Fibroblast of lung (primary cell): ENCODE measurements around the gene KREMEN1. TPM values are rescaled to one million over a fixed set of nuclear protein-coding genes. Genes with fewer than 3 reads are reported as not detected.

ENCODE experiments used
- DNase-seq, 2 donors: peaks; one replicate each; pipeline versions ENCODE4 v3.0.0 to v3.0.0-alpha.2; 2010; ENCODE audit warnings: low read depth in 2 of 2
- H2AFZ ChIP-seq: 2 replicates; pipeline ENCODE4 v1.5.1; 2012; ENCODE audit warnings: low read length, control low read depth, inconsistent platforms
- H3K27ac ChIP-seq: 2 replicates; pipeline ENCODE4 v1.5.1; 2011; ENCODE audit warnings: low read length, control low read depth; ENCODE audit not compliant: insufficient read depth
- H3K27me3 ChIP-seq: 2 replicates; pipeline ENCODE4 v1.5.1; 2011; ENCODE audit warnings: mild to moderate bottlenecking, low read length; ENCODE audit not compliant: control insufficient read depth, insufficient read depth
- H3K36me3 ChIP-seq: 2 replicates; pipeline ENCODE4 v1.5.1; 2011; ENCODE audit warnings: low read length; ENCODE audit not compliant: control insufficient read depth, insufficient read depth
- H3K4me1 ChIP-seq: 2 replicates; pipeline ENCODE4 v1.5.1; 2011; ENCODE audit warnings: low read length; ENCODE audit not compliant: control insufficient read depth, insufficient read depth; ENCODE audit errors: extremely low read depth
- H3K4me2 ChIP-seq: 2 replicates; pipeline ENCODE4 v1.5.1; 2011; ENCODE audit warnings: low read length, control low read depth; ENCODE audit not compliant: insufficient read depth; ENCODE audit errors: extremely low read depth
- H3K4me3 ChIP-seq, 4 experiments: fragments of 200-600 bp in 1 of 4; sonication (generic) in 1 of 4; replicated peaks in 1 of 4; 2 replicates each; pipeline ENCODE4 v1.5.1; 2011 to 2016; ENCODE audit warnings: low read length in 4 of 4, low read depth in 3 of 4, mild to moderate bottlenecking in 3 of 4, control low read depth in 2 of 4, inconsistent platforms in 1 of 4, mixed read lengths in 1 of 4; ENCODE audit not compliant: insufficient read depth in 1 of 4; ENCODE audit errors: control extremely low read depth in 1 of 4
- H3K79me2 ChIP-seq: 2 replicates; pipeline ENCODE4 v1.5.1; 2012; ENCODE audit warnings: mild to moderate bottlenecking, low read length, inconsistent platforms; ENCODE audit not compliant: control insufficient read depth, insufficient read depth
- H3K9ac ChIP-seq: 2 replicates; pipeline ENCODE4 v1.5.1; 2011; ENCODE audit warnings: mild to moderate bottlenecking, low read length, control low read depth; ENCODE audit not compliant: insufficient read depth
- H3K9me3 ChIP-seq: 2 replicates; pipeline ENCODE4 v1.5.1; 2012; ENCODE audit warnings: low read depth, low read length; ENCODE audit not compliant: control insufficient read depth, insufficient read depth
- H4K20me1 ChIP-seq: 2 replicates; pipeline ENCODE4 v1.5.1; 2011; ENCODE audit warnings: low read length; ENCODE audit not compliant: control insufficient read depth, insufficient read depth; ENCODE audit errors: extremely low read depth
- CTCF ChIP-seq, 2 donors: IDR thresholded peaks in 1 of 2; conservative IDR thresholded peaks in 1 of 2; 1 replicate in 1 of 2; 2 replicates in 1 of 2; pipeline ENCODE4 v1.5.1; 2011 to 2012; ENCODE audit warnings: low read length in 2 of 2, control low read depth in 1 of 2, inconsistent platforms in 1 of 2, low read depth in 1 of 2, mild to moderate bottlenecking in 1 of 2
- EZH2 ChIP-seq: IDR thresholded peaks from 2 replicates; pipeline ENCODE4 v1.5.1; 2012; ENCODE audit warnings: low read length, control low read depth, mild to moderate bottlenecking; ENCODE audit errors: missing control alignments
- polyA plus RNA-seq, 2 donors: library from polyadenylated mRNA; depleted of rRNA in 1 of 2; stranded (reverse) in 1 of 2; unstranded in 1 of 2; fragments of >200 nt; gene quantifications; 2 replicates each; pipeline ENCODE4 v1.2.1, GENCODE V29; 2011 to 2012; ENCODE audit warnings: missing spikeins in 1 of 2
- total RNA-seq: library from RNA; depleted of rRNA; stranded (reverse); fragments of >200 nt; gene quantifications from 2 replicates; pipeline ENCODE4 v1.2.1, GENCODE V29; 2014

Gene KREMEN1
- total and polyA plus RNA-seq, 2 donors (not counting 1 experiment from before 2014, with no cell fraction given) = 7.0 to 12.9 TPM

- Histone ChIP-seq H3K27ac (no peak overlapping the region), H2AFZ (no peak overlapping the region), H3K27me3 (peaks cover 19% of the 10 kb centered on the region), H3K4me2 (no peak overlapping the region), H3K79me2 (no peaks in the 10 kb centered on the region), H4K20me1 (no peaks in the 10 kb centered on the region), H3K9me3 (no peaks in the 10 kb centered on the region), H3K9ac (no peak overlapping the region), H3K36me3 (no peaks in the 10 kb centered on the region), H3K4me3 (no peak overlapping the region), H3K4me1 (no peaks in the 10 kb centered on the region)
- TF ChIP-seq EZH2 (no peak), CTCF (conservative IDR thresholded peaks at IDR 0.05 in 1 of 2, IDR thresholded peaks at IDR 0.05 in 1 of 2; ENCODE audit: low read depth in 1 of 2, low read length in 2 of 2) (no peak)
- DNase-seq = no peak
These were observed 138.6 kb downstream of the KREMEN1 start for GRCh38 chr22:29211466-29211865.

- Histone ChIP-seq H3K4me1 (no peaks in the 10 kb centered on the region), H3K4me2 (no peak overlapping the region), H3K27ac (no peak overlapping the region), H3K36me3 (no peaks in the 10 kb centered on the region), H4K20me1 (no peaks in the 10 kb centered on the region), H3K4me3 (no peak overlapping the region), H3K9me3 (no peaks in the 10 kb centered on the region), H3K9ac (no peak overlapping the region), H2AFZ (no peak overlapping the region), H3K27me3 (peaks cover 13% of the 10 kb centered on the region), H3K79me2 (no peaks in the 10 kb centered on the region)
- no peak for DNase-seq
- TF ChIP-seq CTCF (conservative IDR thresholded peaks at IDR 0.05 in 1 of 2, IDR thresholded peaks at IDR 0.05 in 1 of 2; ENCODE audit: low read depth in 1 of 2, low read length in 2 of 2) (no peak), EZH2 (no peak)
These were observed 139.9 kb downstream of the KREMEN1 start for GRCh38 chr22:29212743-29213142.

GRCh38 chr22:29213493-29213892 is 140.7 kb downstream of the KREMEN1 start:
- Histone ChIP-seq H3K36me3 (no peaks in the 10 kb centered on the region), H4K20me1 (no peaks in the 10 kb centered on the region), H3K4me2 (no peak overlapping the region), H3K9ac (no peak overlapping the region), H3K79me2 (no peaks in the 10 kb centered on the region), H3K4me3 (no peak overlapping the region), H2AFZ (no peak overlapping the region), H3K4me1 (no peaks in the 10 kb centered on the region), H3K27ac (no peak overlapping the region), H3K27me3 (peaks cover 7% of the 10 kb centered on the region), H3K9me3 (no peaks in the 10 kb centered on the region)
- no peak for DNase-seq
- TF ChIP-seq EZH2 (no peak), CTCF (conservative IDR thresholded peaks at IDR 0.05 in 1 of 2, IDR thresholded peaks at IDR 0.05 in 1 of 2; ENCODE audit: low read depth in 1 of 2, low read length in 2 of 2) (no peak)
